Dedifferentiated amniotic fluid mesenchymal stem cell (primary cell): ENCODE measurements around the gene ARSG.
A peak's percentile ranks its signal among the peaks of the same experiment; 100 is the strongest.

ENCODE experiments used
- DNase-seq: peaks from one replicate; pipeline ENCODE4 v3.0.0-alpha.2; 2016; ENCODE audit errors: extremely low spot score

ARSG gene

DNA sequence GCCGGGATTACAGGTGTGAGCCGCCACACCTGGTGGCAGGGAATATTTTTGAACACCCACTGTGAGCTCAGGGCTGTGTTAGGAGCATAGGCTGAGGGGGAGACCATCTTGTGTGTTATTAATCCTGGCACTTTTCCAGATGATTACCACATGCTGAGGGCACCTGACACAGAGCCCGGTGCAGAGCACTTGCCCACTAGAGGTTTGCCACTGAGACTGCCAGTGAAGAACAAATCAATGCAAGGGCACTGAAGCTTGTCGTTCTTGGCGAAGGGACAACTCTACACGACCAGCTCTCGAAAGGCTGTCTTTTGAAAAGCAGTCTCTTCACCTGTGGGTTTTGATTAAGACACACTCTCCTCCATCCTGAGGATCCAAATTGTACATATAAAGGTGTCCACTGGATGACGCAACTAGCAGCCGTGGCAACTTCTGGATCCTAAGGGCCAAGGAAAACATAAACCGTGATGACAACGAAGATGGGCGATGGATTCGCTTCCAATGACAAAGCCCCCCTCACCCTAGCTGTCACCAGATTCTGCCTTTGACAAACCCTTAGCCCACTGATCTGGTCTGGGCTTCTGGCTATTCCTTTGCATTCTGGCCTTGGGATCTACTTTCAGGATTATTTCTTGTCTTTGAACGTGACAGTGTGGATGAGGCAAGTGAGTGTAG is 137.3 kb downstream of the ARSG start:
- no peak for DNase-seq

DNA sequence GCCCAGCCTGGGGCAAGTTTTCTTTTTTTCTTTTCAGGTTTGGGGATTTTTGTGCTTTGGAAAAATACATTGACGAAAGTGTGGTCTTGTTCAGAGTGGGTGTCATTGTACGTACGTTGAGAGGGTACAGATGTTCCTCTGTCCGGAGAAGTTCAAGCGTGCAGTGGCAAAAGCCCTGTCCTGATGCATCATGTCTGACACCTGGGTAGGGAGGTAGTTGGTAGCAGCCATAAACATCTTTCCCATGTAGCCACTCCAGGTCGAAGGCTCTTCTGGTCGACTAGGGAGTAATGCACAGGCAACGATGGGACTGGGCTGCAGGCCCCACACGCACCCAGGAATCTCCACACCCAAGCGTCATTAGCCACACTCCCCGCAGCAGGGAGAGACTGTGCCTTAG is 138.6 kb downstream of the ARSG start:
- no peak for DNase-seq

DNA sequence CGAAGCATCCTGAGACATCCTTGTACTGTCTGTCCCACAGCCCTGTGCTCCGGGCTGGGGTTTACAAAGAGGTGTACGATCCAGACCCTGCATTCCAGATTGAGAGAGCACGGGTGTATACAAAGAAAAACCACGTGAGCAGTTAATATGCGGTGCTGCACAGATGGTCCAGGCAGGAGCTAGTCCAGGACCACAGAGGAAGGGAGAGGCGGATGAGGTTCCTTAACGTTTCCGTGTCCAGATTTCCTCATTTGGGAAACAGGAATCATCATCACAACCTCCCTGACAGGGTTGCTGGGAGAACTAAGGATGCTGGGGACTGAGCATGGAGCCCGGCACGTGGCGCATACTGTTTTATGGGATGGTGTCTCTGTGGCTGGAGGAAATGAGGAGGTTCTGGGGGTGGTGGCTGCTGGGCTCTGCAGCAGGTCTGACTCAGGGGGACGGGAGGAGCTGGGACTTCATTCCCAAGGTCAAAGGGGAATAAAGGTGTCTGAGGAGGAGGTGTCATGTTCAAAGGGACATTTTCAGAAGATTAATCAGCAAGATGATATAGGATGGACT is 139.8 kb downstream of the ARSG start:
- no peak for DNase-seq

DNA sequence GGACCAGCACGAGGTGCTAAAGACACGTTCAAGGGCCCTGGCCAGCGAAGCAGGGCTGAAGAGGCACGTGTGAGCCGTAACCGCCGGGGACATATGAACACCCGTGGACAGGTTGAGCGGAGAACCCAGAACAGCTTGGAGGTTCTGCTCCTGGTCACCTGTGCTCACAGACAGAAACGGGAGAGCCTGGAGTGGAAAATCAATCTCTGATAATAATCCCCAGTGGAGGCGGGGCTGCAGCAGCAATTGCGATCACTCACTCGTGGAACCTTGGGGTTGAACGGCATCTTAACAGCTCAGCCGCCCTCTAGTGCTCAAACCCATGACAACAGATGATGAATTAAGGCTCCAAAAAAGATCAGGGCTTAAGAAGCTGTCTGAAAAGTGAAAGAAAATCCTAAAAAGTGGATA is 140.4 kb downstream of the ARSG start:
- no peak for DNase-seq

DNA sequence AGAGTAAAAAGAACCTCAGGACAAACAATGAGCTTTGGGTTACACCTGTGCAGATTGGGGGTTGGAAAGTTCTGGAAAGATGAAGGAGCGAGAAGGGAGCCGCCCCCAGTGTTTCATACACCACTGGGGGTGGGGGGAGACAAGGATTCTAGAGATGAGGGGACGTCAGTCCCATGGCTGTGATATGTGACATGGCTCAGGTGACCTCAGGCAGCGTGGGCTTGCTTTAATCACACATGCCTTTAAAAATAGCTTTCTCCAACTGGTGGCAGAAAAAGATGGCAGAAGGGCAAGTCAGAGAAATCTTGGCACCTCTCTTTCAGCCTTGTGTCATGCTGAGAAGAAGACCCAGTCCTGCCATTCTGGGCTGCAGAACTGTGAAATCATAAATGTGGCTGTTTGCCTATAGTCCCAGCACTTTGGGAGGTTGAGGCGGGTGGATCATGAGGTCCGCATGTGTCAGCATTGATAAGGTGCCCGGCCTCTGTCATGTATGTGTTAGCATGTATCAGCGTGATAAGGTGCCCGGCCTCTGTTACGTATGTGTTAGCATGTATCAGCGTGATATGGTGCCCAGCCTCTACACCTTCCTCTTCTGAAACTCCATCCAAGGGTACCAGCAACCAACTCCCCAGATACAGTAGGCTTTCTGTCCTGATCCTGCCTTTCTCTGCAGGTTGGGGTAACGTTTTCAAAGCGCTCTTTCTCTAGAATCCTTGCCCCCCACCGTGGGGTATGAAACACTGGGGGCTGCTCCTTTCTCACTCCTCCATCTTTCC is 141.0 kb downstream of the ARSG start:
- no peak for DNase-seq

DNA sequence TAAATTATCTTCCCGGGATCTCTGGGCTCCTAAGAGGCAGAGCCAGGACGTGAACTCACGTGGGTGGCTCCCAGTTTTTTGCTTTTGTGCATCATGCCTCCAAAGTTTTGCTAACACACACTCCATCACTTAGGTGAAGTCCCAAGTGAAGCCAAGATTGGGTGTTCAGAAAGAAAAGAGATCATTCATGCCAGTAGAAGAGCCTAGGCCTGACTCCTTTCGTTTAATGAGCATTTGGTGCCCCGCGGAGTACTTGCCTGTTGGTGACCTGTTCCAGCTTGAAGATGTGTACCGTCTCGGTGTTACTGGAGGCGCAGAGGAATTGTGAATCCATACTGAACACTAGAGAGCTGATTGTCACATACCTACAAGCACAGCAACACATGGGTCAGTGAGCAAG is 141.9 kb downstream of the ARSG start:
- DNase-seq, result no peak

DNA sequence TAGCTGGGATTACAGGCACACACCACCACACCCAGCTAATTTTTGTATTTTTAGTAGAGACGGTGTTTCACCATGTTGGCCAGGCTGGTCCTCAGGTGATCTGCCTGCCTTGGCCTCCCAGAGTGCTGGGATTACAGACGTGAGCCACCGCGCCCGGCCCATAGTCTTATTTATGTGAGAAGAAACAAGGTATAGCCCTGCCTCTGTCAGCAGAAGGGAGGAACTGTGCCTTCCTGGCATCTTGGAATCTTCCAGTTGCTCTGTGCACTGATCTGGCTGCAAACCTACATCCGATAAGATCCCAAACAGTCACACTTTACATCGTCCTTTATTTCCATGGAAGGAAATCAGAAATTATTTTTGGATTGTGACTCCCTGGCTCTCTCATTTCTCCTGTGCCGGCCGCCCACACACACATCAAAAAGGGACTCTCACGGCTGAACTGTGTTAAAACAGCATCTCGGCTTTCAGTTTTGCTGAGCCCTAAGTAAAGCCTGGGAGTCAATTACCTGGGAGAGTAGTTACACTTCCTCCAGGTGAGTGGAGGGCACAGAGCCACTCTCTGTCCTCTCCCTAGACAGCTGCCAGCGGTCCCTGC is 142.7 kb downstream of the ARSG start:
- no peak for DNase-seq

DNA sequence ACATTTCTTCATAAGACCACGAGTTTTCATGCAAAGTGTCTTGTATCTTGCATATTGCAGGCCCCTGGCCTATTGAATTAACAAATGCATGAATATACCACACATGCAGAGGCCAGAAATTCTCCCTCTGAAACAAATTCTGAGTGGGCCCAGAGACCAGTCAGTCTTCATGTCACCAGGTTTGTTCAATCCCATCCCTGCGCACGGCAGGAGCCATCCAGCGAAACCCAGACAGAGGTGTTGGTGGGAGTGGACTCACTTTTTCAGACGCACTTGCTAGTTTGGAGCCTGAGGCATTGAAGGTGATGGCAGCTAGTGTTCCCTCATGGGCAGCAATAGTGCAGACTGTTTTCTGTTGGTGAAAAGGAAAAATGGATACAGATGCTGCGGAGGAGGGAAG is 144.1 kb downstream of the ARSG start:
- DNase-seq, result no peak

DNA sequence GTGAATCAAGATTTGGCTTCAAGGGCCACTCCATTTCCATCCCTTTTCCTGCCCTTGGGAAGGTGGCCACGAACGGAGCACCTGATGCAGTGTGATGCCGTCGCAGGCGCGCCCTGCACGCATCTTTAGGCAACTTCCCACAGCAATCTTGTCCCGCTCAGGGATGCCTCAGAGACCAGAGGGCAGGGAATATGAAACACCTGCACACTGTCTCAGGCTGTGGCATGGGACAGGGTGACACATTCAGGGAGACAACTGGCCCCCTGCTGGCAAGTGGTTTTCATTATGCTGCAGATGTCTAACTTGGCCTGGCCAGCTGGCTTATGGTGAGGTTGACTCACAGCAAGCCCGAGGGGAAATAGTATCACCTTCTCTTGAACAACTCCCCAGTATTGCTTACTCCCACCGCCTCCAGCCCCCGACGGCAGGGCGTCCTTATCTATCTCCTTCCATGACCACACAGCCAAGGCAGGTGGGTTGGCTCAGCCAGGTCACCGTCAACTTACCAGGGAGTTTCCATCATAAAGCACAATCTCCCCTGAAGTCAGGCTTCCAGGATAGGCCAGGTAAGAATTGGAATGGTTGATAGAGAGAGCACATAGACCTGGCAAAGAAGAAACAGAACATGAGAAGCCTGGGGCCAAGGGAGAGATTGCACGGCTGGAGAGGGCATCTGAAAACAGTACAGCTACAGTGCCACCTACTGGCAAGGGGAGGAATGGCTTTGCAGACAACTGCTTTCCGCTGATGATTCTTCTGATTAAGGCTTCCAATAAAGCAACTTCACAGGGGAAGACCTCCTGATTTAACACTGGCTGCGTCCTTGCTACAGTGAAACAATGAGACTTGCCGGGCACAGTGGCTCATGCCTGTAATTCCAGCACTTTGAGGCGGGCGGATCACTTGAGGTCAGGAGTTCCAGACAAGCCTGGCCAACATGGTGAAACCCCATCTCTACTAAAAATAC is 144.9 kb downstream of the ARSG start:
- peak; percentile 69 for DNase-seq

DNA sequence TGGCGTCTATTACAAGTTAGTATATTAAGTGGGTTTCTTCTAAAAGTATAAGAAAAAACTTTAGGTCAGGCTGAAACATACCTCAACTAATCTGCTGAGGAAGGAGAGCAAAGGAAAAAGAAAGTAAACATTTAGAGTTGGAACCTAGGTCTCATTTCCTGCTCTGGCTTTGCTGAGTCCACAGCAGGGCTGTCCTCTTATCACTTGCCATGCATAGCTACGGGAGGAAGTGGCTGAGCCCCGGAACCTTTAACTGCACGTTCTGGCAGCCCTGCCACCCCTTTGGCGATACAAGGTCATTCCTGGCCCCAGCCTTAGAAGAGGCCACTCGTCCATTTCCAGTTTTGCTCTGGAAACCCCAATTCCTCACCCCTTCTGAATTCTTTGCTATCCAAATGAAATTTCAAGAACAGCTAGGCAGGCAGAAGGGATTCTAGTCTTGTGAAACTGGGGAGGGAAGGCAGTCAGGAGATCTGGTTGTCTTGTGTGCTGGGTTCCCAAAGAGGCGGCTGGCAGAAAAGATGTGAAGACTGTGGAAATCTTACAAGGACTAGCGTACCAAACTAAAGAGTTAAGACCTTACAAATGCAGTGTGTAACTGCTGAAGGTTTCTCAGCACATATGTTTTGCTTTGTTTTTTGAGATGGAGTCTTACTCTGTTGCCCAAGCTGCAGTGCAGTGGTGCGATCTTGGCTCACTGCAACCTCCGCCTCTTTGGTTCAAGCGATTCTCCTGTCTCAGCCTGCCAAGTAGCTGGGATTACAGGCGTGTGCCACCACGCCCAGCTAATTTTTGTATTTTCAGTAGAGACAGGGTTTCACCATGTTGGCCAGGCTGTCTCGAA is 146.9 kb downstream of the ARSG start:
- no peak for DNase-seq

DNA sequence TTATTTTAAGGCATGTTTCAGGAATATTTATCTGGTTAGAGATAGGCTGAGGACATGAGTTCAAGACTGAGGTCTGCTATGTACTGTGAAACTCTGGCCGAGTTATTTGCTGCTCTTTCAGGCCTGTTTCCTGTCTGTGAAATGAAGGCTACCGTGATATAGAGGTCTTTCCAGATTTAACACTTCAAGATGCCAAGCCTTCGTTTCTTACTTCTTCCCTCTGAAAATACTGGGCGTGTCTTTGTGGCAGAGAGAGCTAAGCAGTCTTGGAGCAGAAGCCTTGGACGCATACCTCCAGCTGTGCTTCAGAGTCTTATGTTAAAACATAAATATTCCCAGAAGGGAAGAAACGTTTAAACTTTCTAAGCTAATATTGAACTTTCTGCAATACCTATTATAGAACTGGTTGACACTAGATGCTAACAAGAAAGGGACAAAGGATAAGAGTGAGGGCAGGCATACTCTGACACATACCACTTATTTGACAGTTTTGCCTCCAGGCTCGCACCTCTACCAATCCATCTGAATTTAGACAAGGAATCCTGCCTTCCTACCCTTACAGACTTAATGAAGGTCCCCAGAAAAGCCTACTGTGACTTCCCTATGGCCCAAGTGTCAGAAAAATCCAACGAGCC is 148.5 kb downstream of the ARSG start:
- DNase-seq, result no peak

DNA sequence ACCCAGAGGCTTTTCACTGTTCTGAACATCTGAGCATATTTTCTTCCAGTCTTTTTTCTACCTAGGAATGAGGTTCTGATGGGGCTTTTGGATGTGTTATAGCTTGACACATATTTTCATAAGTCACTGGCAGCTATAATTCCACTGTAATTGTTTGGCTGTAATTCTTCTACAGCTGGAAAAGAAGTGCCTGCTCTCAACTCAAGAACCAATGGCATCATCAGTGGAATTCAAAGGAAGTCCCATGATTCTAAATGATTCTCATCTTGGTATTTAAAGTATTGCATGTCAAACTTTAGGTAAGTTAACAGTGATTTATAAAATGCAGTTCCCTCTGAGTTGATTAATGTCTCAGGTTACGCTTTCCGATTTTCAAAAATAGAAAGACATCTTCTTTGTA is 149.2 kb downstream of the ARSG start:
- DNase-seq, result no peak

DNA sequence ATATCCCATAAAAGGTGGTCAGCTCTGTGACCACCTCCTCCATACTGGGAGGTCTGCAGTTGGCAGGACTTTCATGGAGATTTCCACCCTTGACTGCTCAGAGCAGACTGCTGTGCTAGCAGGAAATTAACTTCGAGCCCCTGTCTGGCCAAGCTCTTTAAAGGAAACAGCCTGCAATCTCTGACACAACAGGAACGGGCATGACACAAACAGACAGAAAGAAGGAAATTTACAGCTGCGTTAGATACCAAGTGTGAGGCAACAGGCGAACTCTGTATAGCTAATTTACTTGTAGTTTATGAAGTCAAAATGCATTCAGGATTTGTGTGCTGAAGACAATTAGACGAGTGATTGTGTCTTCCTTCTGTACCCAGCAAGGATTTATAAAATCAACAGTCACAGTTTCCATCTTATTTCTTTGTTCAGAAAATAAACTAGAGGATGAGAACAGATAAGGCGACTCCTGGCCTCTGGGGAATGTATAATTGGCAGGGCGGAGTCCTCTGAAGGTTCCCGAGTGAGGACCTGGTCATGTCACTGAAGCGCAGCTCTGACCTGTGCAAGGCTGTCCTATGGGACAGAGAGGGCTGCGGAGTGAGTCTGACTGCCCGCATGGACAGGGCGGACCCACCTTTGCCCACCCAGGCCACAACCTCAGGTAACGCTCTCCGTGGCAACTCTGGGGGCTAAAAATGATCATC is 149.9 kb downstream of the ARSG start:
- no peak for DNase-seq

DNA sequence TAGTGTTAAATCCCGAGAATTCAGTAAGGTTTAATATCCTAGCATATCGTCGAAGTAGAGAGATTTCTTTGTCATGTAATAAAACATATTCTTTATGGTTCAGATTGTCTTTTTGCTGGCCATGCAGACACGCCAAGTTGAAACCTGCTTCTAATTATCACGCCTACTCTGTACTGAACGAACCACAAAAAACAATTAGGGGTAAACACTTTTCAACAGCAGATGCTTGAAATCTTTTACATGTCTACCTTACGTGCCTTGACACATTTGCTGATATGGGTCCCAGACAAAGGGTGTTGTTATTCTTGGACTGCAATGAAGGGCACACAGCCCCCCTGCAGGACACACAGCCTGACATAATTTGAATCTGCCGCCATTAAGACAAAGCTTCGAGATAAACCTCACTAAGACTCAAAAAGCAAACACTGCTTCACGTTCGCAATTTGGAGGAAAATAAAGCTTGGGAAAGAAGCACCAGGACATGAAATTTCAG is 152.7 kb downstream of the ARSG start:
- no peak for DNase-seq

DNA sequence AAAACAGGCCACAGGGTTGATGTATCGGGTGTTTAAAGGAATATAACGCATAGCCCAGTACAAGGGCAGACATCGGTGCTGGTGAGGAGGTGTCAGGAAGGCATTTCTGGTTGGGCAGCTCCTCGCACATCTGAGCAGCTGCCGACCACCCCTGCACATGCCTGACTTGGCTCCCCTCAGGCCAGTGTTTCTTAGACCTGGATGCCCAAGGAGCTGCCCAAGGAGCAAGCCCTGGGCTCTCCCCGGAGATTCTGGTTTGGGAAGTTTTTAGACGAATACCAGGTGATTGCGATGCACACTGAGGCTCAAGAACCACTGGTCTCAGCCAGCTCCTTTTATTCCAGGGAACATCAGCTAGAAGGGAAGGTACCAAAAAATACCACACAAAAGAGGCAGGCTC is 154.4 kb downstream of the ARSG start:
- DNase-seq, result no peak

DNA sequence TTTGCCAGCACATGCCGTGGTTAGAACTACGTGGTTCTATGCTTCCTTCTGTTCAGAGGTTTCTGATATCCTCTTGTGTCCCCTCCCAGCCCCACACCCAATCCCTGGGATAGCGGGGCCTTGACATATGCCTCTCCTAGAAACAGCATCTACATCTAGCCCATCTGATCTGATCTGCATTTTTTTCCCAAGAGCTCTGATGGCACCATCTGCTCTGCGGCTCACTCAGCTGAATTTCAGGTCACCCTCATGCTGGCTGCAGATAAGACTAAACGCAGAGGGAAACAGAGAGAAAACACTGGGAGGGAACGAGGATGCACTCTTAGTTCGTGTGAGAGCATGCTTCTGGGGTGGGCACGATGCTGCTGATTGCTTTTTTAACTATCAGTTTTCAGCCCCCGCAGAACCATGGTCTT is 155.3 kb downstream of the ARSG start:
- no peak for DNase-seq

DNA sequence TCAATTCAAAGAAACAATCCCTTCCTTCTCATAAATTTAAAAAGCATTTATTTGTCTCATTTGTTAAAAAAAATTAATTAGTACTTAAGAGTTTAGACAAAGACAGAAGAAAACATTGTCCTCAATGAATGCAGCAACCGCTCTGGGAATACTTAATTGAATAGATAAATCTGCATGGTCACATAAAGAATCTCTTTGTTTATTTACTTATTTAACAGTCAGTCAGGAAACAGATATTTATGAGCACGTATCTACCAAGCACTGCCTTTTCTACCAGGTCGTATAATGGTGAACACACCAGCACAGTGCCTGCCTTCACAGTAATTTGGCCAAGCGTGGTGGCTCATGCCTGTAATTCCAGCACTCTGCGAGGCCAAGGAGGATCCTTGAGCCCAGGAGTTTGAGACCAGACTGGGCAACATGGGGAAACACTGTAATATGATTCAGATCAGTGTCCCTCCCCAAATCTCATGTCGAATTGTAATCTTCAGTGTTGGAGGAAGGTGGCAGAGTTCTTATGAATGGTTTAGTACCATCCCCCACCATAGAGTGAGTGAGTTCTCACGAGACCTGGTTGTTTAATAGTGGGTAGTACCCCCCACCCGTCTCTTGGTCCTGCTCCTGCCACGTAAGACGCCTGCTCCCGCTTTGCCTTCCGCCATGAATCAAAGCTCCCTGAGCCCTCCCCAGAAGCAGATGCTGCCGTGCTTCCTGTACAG is 157.9 kb downstream of the ARSG start:
- no peak for DNase-seq

DNA sequence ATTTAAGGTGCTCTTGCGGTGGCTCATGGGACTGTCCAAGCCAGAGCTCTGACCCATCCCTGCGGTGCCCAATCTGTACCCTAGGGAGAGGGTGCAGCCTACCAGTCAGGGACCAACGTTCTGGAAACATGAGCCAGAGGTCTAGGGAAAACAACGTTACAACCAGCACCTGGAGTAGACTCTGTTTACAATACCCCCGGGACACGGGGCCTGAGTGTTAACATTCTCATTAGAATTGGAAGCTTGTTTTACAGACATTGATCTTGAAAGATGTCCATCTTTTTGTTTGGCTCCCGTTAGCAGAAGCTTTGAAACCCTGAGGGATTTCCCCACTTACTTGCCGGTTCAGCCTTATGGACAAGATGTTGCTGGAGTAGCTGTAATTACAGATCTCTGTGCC is 159.1 kb downstream of the ARSG start:
- DNase-seq, result no peak

DNA sequence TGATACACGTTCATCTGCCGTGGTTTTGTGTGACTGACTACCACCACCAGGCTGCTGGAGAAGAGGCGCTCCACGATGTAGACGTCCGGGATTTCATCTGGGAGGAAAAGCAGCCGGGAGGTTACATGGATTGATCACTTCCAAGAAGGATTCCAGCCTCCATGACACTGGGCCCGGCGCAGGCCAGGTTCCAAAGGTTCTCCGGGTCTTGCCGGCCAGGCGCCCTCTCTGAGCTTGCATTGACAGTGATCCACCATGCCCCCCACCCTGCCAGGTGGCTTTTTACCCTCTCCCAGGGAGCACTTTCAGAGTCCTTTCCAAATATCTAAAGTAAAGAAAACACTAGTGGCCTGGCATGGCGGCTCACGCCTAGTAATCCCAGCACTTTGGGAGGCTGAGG is 159.5 kb downstream of the ARSG start:
- no peak for DNase-seq
